ENCODE measurements around the gene RYR1. TPM values are rescaled to one million over a fixed set of nuclear protein-coding genes. Genes with fewer than 3 reads are reported as not detected.
A peak's percentile ranks its signal among the peaks of the same experiment; 100 is the strongest.
"Not testable (repeated sequence)": the region's sequence is repeated elsewhere in the genome, so short reads cannot be mapped to it uniquely, and the experiment has no call there.

RYR1 gene
- total RNA-seq, 2 experiments from 2014 or later = 2.6 to 3.9 TPM

DNA sequence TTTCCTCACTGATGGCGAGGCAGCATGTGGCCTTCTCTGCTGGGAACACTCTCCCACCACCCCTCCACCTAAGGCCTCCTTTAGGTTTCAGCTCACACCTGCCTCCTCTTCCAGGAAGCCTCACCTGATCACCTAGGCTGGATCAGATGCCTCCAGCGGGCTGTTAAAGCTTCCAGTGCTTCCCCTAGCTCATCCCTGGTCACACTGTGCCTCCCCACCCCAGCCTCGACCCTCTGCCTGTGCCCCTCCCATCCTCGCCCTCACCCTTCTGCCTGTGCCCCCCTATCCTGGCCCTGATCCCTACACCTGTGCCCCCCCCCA lies 150.5 kb downstream of the RYR1 start:
- Mint-ChIP-seq H3K4me3 (no peak overlapping the region), H3K27ac (peak overlapping the region; percentile 39), H3K27me3 (no peaks in the 10 kb centered on the region), H3K4me1 (peaks cover 23% of the 10 kb centered on the region), H3K9me3 (no peaks in the 10 kb centered on the region), H3K36me3 (ENCODE audit: low read depth) (peaks cover 18% of the 10 kb centered on the region)
- ChIA-PET POLR2A (interaction anchor here (0.7 to 1.0 kb wide), 3 partner anchors 27 to 51 kb away, joined by 3 to 5 read pairs (median 3); partner anchors contain the start of gene EIF3K), CTCF (interaction anchor here (0.8 kb wide), 1 partner anchor 26 kb away, joined by 4 read pairs; no protein-coding TSS in a partner anchor)
- no peak for DNase-seq

DNA sequence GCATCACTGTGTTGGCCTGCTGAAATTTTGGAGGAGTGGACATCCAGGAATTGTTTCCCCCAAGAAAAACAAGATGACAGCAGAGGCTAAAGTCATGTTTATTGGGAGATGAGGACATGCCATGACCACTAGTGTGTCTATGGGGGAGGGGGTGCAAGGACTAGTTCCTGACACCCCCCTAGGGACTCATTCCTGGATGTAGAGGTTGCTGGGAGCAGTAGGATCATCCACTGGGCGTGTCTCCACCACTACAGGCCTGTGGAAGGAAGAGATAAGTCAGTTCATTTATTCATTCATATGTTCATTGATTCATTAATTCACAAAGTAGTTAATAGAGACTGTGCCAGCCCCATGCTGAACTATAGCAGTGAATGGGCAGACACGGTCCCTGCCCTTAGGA lies 154.1 kb downstream of the RYR1 start:
- Mint-ChIP-seq H3K4me3 (no peak overlapping the region), H3K27ac (peak overlapping the region; percentile 4), H3K4me1 (peaks cover 12% of the 10 kb centered on the region), H3K27me3 (no peaks in the 10 kb centered on the region), H3K36me3 (ENCODE audit: low read depth) (peaks cover 39% of the 10 kb centered on the region), H3K9me3 (no peaks in the 10 kb centered on the region)
- no peak for DNase-seq
- ChIA-PET POLR2A (interaction anchor here (0.9 kb wide), 2 partner anchors 8 to 31 kb away, joined by 3 read pairs; partner anchors contain the start of gene EIF3K), CTCF (interaction anchor here (1.0 kb wide), 1 partner anchor 72 kb away, joined by 4 read pairs; no protein-coding TSS in a partner anchor)

GRCh38 chr19:38588041-38588440 lies 154.6 kb downstream of the RYR1 start:
- H3K27ac Mint-ChIP-seq = peak overlapping the region; percentile 4
- ChIA-PET POLR2A (no interaction called here), CTCF (no interaction called here)
- H3K36me3 Mint-ChIP-seq (ENCODE audit: low read depth) = peaks cover 42% of the 10 kb centered on the region
- no peaks in the 10 kb centered on the region for H3K9me3 Mint-ChIP-seq
- H3K27me3 Mint-ChIP-seq = no peaks in the 10 kb centered on the region
- H3K4me3 Mint-ChIP-seq = no peak overlapping the region
- H3K4me1 Mint-ChIP-seq = peaks cover 12% of the 10 kb centered on the region
- no peak for DNase-seq

- no peak overlapping the region for H3K27ac Mint-ChIP-seq
- ChIA-PET POLR2A (interaction anchor here (0.7 to 1.9 kb wide), 4 partner anchors 13 to 36 kb away, joined by 3 to 4 read pairs (median 4); partner anchors contain the start of genes EIF3K and MAP4K1), CTCF (interaction anchor here (0.5 to 1.1 kb wide), 2 partner anchors 20 to 24 kb away, joined by 3 read pairs; partner anchors contain the start of gene MAP4K1)
- H3K4me1 Mint-ChIP-seq = peaks cover 2% of the 10 kb centered on the region
- no peak for DNase-seq
- no peak overlapping the region for H3K4me3 Mint-ChIP-seq
- peaks cover 69% of the 10 kb centered on the region for H3K36me3 Mint-ChIP-seq (ENCODE audit: low read depth)
- no peaks in the 10 kb centered on the region for H3K27me3 Mint-ChIP-seq
- H3K9me3 Mint-ChIP-seq = no peaks in the 10 kb centered on the region
Observed at GRCh38 chr19:38592940-38593339, 159.4 kb downstream of the RYR1 start.

GRCh38 chr19:38596057-38596981 lies 162.8 kb downstream of the RYR1 start:
- H3K4me1 Mint-ChIP-seq = peaks cover 7% of the 10 kb centered on the region
- peak; percentile 29 for DNase-seq

DNA sequence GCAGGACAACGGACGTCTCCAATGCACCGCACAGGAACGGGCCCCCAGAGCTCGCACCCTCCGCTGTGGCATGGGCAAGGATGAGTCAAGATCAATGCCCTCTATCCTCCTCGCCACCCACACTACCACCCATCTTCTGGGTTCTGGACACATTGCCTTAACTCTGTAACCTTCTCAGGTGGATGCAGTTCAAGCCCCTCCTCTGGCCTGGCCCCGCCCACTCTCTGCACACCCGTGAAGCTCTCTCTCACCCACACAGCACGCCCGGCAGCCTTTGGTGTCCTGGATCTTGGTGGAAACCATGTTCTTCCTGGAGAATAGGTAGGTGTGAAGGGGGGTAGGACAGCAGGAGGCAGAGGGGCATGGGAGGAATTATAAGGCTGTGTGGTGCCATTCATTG lies 163.6 kb downstream of the RYR1 start:
- no peak overlapping the region for H3K27ac Mint-ChIP-seq

More at GRCh38 chr19:38596057-38596981, 162.8 kb downstream of the RYR1 start:
- POLR2A ChIA-PET = interaction anchor here (1.0 kb wide), 1 partner anchor 39 kb away, joined by 5 read pairs; no protein-coding TSS in a partner anchor
- H3K27me3 Mint-ChIP-seq = no peaks in the 10 kb centered on the region
- H3K27ac Mint-ChIP-seq = no peak overlapping the region
- H3K4me3 Mint-ChIP-seq = no peak overlapping the region
- CTCF ChIA-PET = no interaction called here
- peaks cover 61% of the 10 kb centered on the region for H3K36me3 Mint-ChIP-seq (ENCODE audit: low read depth)
- H3K9me3 Mint-ChIP-seq = no peaks in the 10 kb centered on the region

GRCh38 chr19:38599722-38600121 lies 166.2 kb downstream of the RYR1 start:
- DNase-seq = no peak
- Mint-ChIP-seq H3K27ac (no peak overlapping the region), H3K9me3 (no peaks in the 10 kb centered on the region), H3K36me3 (ENCODE audit: low read depth) (peaks cover 52% of the 10 kb centered on the region), H3K4me3 (no peak overlapping the region), H3K27me3 (no peaks in the 10 kb centered on the region), H3K4me1 (peaks cover 7% of the 10 kb centered on the region)
- ChIA-PET POLR2A (interaction anchor here (0.9 to 1.4 kb wide), 2 partner anchors 18 to 82 kb away, joined by 3 read pairs; partner anchors contain the start of gene MAP4K1), CTCF (no interaction called here)

More for the DNA sequence above, 163.6 kb downstream of the RYR1 start:
- no peaks in the 10 kb centered on the region for H3K9me3 Mint-ChIP-seq
- CTCF ChIA-PET = no interaction called here
- POLR2A ChIA-PET = interaction anchor here (1.0 kb wide), 1 partner anchor 40 kb away, joined by 5 read pairs; no protein-coding TSS in a partner anchor
- H3K4me3 Mint-ChIP-seq = no peak overlapping the region
- no peaks in the 10 kb centered on the region for H3K27me3 Mint-ChIP-seq
- H3K4me1 Mint-ChIP-seq = peaks cover 7% of the 10 kb centered on the region
- H3K36me3 Mint-ChIP-seq (ENCODE audit: low read depth) = peaks cover 63% of the 10 kb centered on the region
- DNase-seq = no peak

DNA sequence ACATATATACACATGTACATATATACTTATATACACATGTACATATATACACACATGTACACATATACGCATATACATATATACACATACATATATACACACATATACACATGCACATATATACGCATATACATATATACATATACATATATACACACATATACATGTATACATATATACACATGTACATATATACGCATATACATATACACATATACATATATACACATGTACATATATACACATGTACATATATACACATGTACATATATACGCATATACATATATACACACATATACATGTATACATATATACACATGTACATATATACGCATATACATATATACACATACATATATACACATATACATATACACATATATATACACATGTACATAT lies 169.4 kb downstream of the RYR1 start:
- POLR2A ChIA-PET = not testable (repeated sequence)

GRCh38 chr19:38606131-38606530 lies 172.6 kb downstream of the RYR1 start:
- no peaks in the 10 kb centered on the region for H3K9me3 Mint-ChIP-seq
- H3K27me3 Mint-ChIP-seq = no peaks in the 10 kb centered on the region
- H3K27ac Mint-ChIP-seq = no peak overlapping the region
- ChIA-PET POLR2A (interaction anchor here (1.8 kb wide), 1 partner anchor 11 kb away, joined by 4 read pairs; no protein-coding TSS in a partner anchor), CTCF (interaction anchor here (1.0 kb wide), 1 partner anchor 203 kb away, joined by 3 read pairs; the partner anchor contains the start of gene FAM98C)
- DNase-seq = no peak
- H3K4me3 Mint-ChIP-seq = no peak overlapping the region
- peaks cover 10% of the 10 kb centered on the region for H3K4me1 Mint-ChIP-seq
- peaks cover 63% of the 10 kb centered on the region for H3K36me3 Mint-ChIP-seq (ENCODE audit: low read depth)

More for the DNA sequence above, 169.4 kb downstream of the RYR1 start:
- H3K4me1 Mint-ChIP-seq, DNase-seq, CTCF ChIA-PET, H3K9me3 Mint-ChIP-seq, H3K27ac Mint-ChIP-seq, H3K27me3 Mint-ChIP-seq, H3K4me3 Mint-ChIP-seq: not testable (repeated sequence)
- peaks cover 49% of the 10 kb centered on the region for H3K36me3 Mint-ChIP-seq (ENCODE audit: low read depth)

GRCh38 chr19:38614289-38614688 lies 180.8 kb downstream of the RYR1 start:
- Mint-ChIP-seq H3K27me3 (no peaks in the 10 kb centered on the region), H3K4me3 (no peak overlapping the region), H3K4me1 (peaks cover 55% of the 10 kb centered on the region), H3K9me3 (no peaks in the 10 kb centered on the region), H3K27ac (no peak overlapping the region), H3K36me3 (ENCODE audit: low read depth) (peaks cover 67% of the 10 kb centered on the region)
- ChIA-PET POLR2A (interaction anchor here (1.1 kb wide), 1 partner anchor 11 kb away, joined by 3 read pairs; no protein-coding TSS in a partner anchor), CTCF (no interaction called here)
- no peak for DNase-seq

- peak overlapping the region; percentile 93 for H3K27ac Mint-ChIP-seq
- no peaks in the 10 kb centered on the region for H3K9me3 Mint-ChIP-seq
- ChIA-PET CTCF (interaction anchor here (0.9 kb wide), 1 partner anchor 100 kb away, joined by 3 read pairs; no protein-coding TSS in a partner anchor), POLR2A (no interaction called here)
- H3K4me3 Mint-ChIP-seq = peak overlapping the region; percentile 99
- peaks cover 58% of the 10 kb centered on the region for H3K4me1 Mint-ChIP-seq
- peaks cover 68% of the 10 kb centered on the region for H3K36me3 Mint-ChIP-seq (ENCODE audit: low read depth)
- H3K27me3 Mint-ChIP-seq = no peaks in the 10 kb centered on the region
- DNase-seq = no peak
Observed at GRCh38 chr19:38615007-38615581, 181.6 kb downstream of the RYR1 start.

- CTCF ChIA-PET = interaction anchor here (0.9 to 4.4 kb wide), 4 partner anchors 59 to 259 kb away, joined by 3 to 28 read pairs (median 8); no protein-coding TSS in a partner anchor
- Mint-ChIP-seq H3K36me3 (ENCODE audit: low read depth) (peaks cover 64% of the 10 kb centered on the region), H3K4me1 (peaks cover 57% of the 10 kb centered on the region), H3K27ac (peak overlapping the region; percentile 93), H3K9me3 (no peaks in the 10 kb centered on the region), H3K4me3 (peak overlapping the region; percentile 99), H3K27me3 (no peaks in the 10 kb centered on the region)
- POLR2A ChIA-PET = interaction anchor here (0.5 to 3.8 kb wide), 8 partner anchors 11 to 225 kb away, joined by 3 to 24 read pairs (median 4); no protein-coding TSS in a partner anchor
- peak; percentile 30 for DNase-seq
Observed at GRCh38 chr19:38616265-38616664, 182.8 kb downstream of the RYR1 start.

All from activated CD4-positive, alpha-beta memory T cell treated with anti-CD3 and anti-CD28 coated beads, Interleukin-2, amount 10 ng/mL, durations not matched to agents 7 days and 5 days (primary cell).